Spleen (tissue), 11 donors: ENCODE results near the gene MST1. TPM values are rescaled to one million over a fixed set of nuclear protein-coding genes. Genes with fewer than 3 reads are reported as not detected.

Source experiments
- DNase-seq: peaks from one replicate; pipeline ENCODE4 v3.0.0-alpha.2; 2020
- H3K27ac ChIP-seq, 8 donors: fragments of 200-600 bp; sonication (generic) in 7 of 8; 1 replicate in 4 of 8; 2 replicates in 4 of 8; pipeline versions ENCODE4 v1.5.0 to v1.8.0; 2016 to 2021; ENCODE audit warnings: inconsistent platforms in 4 of 8, mild to moderate bottlenecking in 4 of 8, moderate library complexity in 1 of 8
- H3K27me3 ChIP-seq, 7 donors: fragments of 200-600 bp; sonication (generic) in 6 of 7; replicated peaks in 1 of 7; 1 replicate in 4 of 7; 2 replicates in 3 of 7; pipeline versions ENCODE4 v1.5.0 to v1.8.0; 2016 to 2021; ENCODE audit warnings: inconsistent platforms in 3 of 7, mild to moderate bottlenecking in 1 of 7
- H3K36me3 ChIP-seq, 6 donors: fragments of 200-600 bp; sonication (generic) in 5 of 6; 1 replicate in 4 of 6; 2 replicates in 2 of 6; pipeline versions ENCODE4 v1.5.0 to v1.8.0; 2016 to 2021; ENCODE audit warnings: inconsistent platforms in 2 of 6
- H3K4me1 ChIP-seq, 6 donors: fragments of 200-600 bp; sonication (generic) in 5 of 6; 1 replicate in 3 of 6; 2 replicates in 3 of 6; pipeline versions ENCODE4 v1.5.0 to v1.8.0; 2016 to 2021; ENCODE audit warnings: inconsistent platforms in 3 of 6
- H3K4me3 ChIP-seq, 8 donors: fragments of 200-600 bp; sonication (generic) in 7 of 8; 1 replicate in 4 of 8; 2 replicates in 4 of 8; pipeline versions ENCODE4 v1.5.0 to v1.8.0; 2016 to 2021; ENCODE audit warnings: inconsistent platforms in 4 of 8, mild to moderate bottlenecking in 4 of 8, moderate library complexity in 2 of 8
- H3K9me3 ChIP-seq, 8 donors: fragments of 200-600 bp; sonication (generic) in 7 of 8; 1 replicate in 4 of 8; 2 replicates in 4 of 8; pipeline versions ENCODE4 v1.5.0 to v1.8.0; 2016 to 2021; ENCODE audit warnings: inconsistent platforms in 4 of 8
- CTCF ChIP-seq, 11 experiments: fragments of 200-600 bp in 7 of 11; fragments of 450-650 bp in 4 of 11; sonication (generic) in 4 of 11; IDR thresholded peaks in 8 of 11; conservative IDR thresholded peaks in 3 of 11; 1 replicate in 7 of 11; 2 replicates in 4 of 11; pipeline versions ENCODE4 v1.4.0 to v1.8.0; 2016 to 2021; ENCODE audit warnings: antibody characterized with exemption in 11 of 11, inconsistent platforms in 4 of 11, mild to moderate bottlenecking in 1 of 11
- POLR2A ChIP-seq, 3 donors: fragments of 450-650 bp; IDR thresholded peaks; one replicate each; pipeline ENCODE4 v1.5.1; 2017; ENCODE audit warnings: antibody characterized with exemption in 3 of 3, mild to moderate bottlenecking in 1 of 3
- POLR2AphosphoS5 ChIP-seq, 3 donors: sonication (generic); formaldehyde crosslinking; IDR thresholded peaks; one replicate each; pipeline ENCODE4 v1.5.1; 2017; ENCODE audit warnings: antibody characterized with exemption in 3 of 3
- WGBS, 5 donors: extraction: QIAGEN DNeasy Blood & Tissue Kit in 3 of 5; methylation state at CpG; one replicate each; pipeline versions ENCODE4 v1.1.5 to v1.1.7; 2013 to 2018; 5-methylcytosine and 5-hydroxymethylcytosine counted together
- intact Hi-C: fragments of 100-400 bp; cut with DNase I; formaldehyde crosslinking; loops from one replicate; pipeline ENCODE4 v1.15.0; 2023; ENCODE audit warnings: low total_unique reads
- polyA plus RNA-seq, 3 donors: library from polyadenylated mRNA; stranded (reverse); fragments of 200-250 nt; gene quantifications; one replicate each; pipeline ENCODE4 v1.2.1, GENCODE V29; 2013
- small RNA-seq, 4 donors: library from RNA; depleted of rRNA; stranded (forward); fragments of <200 nt; gene quantifications; one replicate each; pipeline ENCODE3, GENCODE V24; 2016
- total RNA-seq, 7 donors: library from RNA; depleted of rRNA in 3 of 7; stranded (reverse); fragments of >200 nt in 3 of 7; fragmentation: NEBNext Ultra II Directional in 4 of 7; extraction: Animal tissue kit (Norgen Biotek cat#: 25700) in 4 of 7; gene quantifications; one replicate each; pipeline versions ENCODE4 v1.1.0 to v1.2.1, GENCODE V29; 2016 to 2021
- donor health status: healthy with polysubstance abuse.
- donor health status: DM: no; HTN: no; CAD: no; lungs with moderate emphysema.
- donor health status: DM: no; HTN: no; CAD: no.
- donor health status: Bipolar disorder and iron deficiency.
- donor health status: healthy.
- donor health status: DM: no; HTN: no; CAD: no.
- donor health status: DM: yes; HTN: yes; CAD: no.

The MST1 gene
- total and polyA plus RNA-seq, 10 donors = 17.0 to 65.8 (median 23.6) TPM

GRCh38 chr3:49638445-49638844, 50.8 kb downstream of the MST1 start:
- TF ChIP-seq CTCF (IDR thresholded peaks at IDR 0.05 in 8 of 11, conservative IDR thresholded peaks at IDR 0.05 in 3 of 11) (no peak), POLR2AphosphoS5 (IDR thresholded peaks at IDR 0.05) (no peak), POLR2A (IDR thresholded peaks at IDR 0.05) (no peak)
- H3K4me3 ChIP-seq = no peak overlapping the region
- no peak for DNase-seq
- H3K27me3 ChIP-seq = no peaks in the 10 kb centered on the region
- no peaks in the 10 kb centered on the region for H3K9me3 ChIP-seq
- intact Hi-C loops = no loop called here
- no peaks in the 10 kb centered on the region for H3K36me3 ChIP-seq
- 68 to 71% (median 69%) methylated on average over 8 of the region's 8 CpGs for WGBS, 5 donors
- no peaks in the 10 kb centered on the region for H3K4me1 ChIP-seq
- no peak overlapping the region for H3K27ac ChIP-seq

GRCh38 chr3:49636883-49637609, 52.2 kb downstream of the MST1 start:
- no peak for DNase-seq
- Histone ChIP-seq H3K27ac (no peak overlapping the region), H3K4me1 (no peaks in the 10 kb centered on the region), H3K36me3 (no peaks in the 10 kb centered on the region), H3K4me3 (no peak overlapping the region), H3K9me3 (peaks cover 0 to 1% (median 0%) of the 10 kb centered on the region in 8 donors), H3K27me3 (no peaks in the 10 kb centered on the region)
- WGBS, 5 donors = 40 to 55% (median 46%) methylated on average over 6 to 7 of the region's 7 CpGs
- TF ChIP-seq POLR2AphosphoS5 (IDR thresholded peaks at IDR 0.05) = no peak
- TF ChIP-seq CTCF (IDR thresholded peaks at IDR 0.05 in 8 of 11, conservative IDR thresholded peaks at IDR 0.05 in 3 of 11) = no peak
- TF ChIP-seq POLR2A (IDR thresholded peaks at IDR 0.05) = no peak
- intact Hi-C loops = no loop called here

GRCh38 chr3:49634736-49635135, 54.5 kb downstream of the MST1 start:
- WGBS, 5 donors = 80 to 87% (median 85%) methylated on average over 3 of the region's 3 CpGs
- Histone ChIP-seq H3K9me3 (peaks cover 0 to 10% (median 3%) of the 10 kb centered on the region in 8 donors), H3K27me3 (no peaks in the 10 kb centered on the region), H3K27ac (no peak overlapping the region), H3K4me1 (no peaks in the 10 kb centered on the region), H3K36me3 (no peaks in the 10 kb centered on the region), H3K4me3 (no peak overlapping the region)
- no peak for DNase-seq
- TF ChIP-seq POLR2A (IDR thresholded peaks at IDR 0.05) = no peak
- no peak for TF ChIP-seq CTCF (IDR thresholded peaks at IDR 0.05 in 8 of 11, conservative IDR thresholded peaks at IDR 0.05 in 3 of 11)
- no peak for TF ChIP-seq POLR2AphosphoS5 (IDR thresholded peaks at IDR 0.05)
- intact Hi-C loops = no loop called here

Small RNA genes within 50 kb of the gene (small RNA-seq; reads per million reads assigned to genes)
- 0 reads per million in 4 donors for gene AMIGO3

Other genes with a start within 250 kb of the MST1 start
- gene DAG1, start 219.2 kb downstream of the MST1 start, total RNA-seq = 10 to 100 TPM; 24.9 to 42.7 (median 31.0) TPM
- 1 to 10 TPM; 3.0 to 8.9 (median 6.3) TPM for gene DAG1, start 219.2 kb downstream of the MST1 start, polyA plus RNA-seq
- gene BSN, start 135.0 kb downstream of the MST1 start, total RNA-seq = 1 to 10 TPM in 1 of 7 donors, under 1 TPM in 6; 0.26 to 1.1 (median 0.51) TPM
- under 1 TPM; 0.02 to 0.06 (median 0.03) TPM for gene BSN, start 135.0 kb downstream of the MST1 start, polyA plus RNA-seq
- 10 to 100 TPM; 63.1 to 89.5 (median 78.7) TPM for gene APEH, start 15.1 kb downstream of the MST1 start, total RNA-seq
- 10 to 100 TPM; 29.6 to 46.0 (median 42.7) TPM for gene APEH, start 15.1 kb downstream of the MST1 start, polyA plus RNA-seq
- 10 to 100 TPM; 34.9 to 57.5 (median 48.1) TPM for gene RNF123, start 83 bp upstream of the MST1 start, total RNA-seq
- gene RNF123, start 83 bp upstream of the MST1 start, polyA plus RNA-seq = 10 to 100 TPM; 11.6 to 22.5 (median 18.0) TPM
- 1 to 10 TPM in 2 of 7 donors, under 1 TPM in 1, not detected in 4; 0.23 to 1.6 (median 1.4) TPM for gene AMIGO3, start 30.2 kb upstream of the MST1 start, total RNA-seq
- 1 to 10 TPM in 1 of 3 donors, under 1 TPM in 2; 0.52 to 1.1 (median 0.79) TPM for gene AMIGO3, start 30.2 kb upstream of the MST1 start, polyA plus RNA-seq
- gene GMPPB, start 34.5 kb upstream of the MST1 start, total RNA-seq = 10 to 100 TPM; 24.0 to 34.3 (median 30.0) TPM
- gene GMPPB, start 34.5 kb upstream of the MST1 start, polyA plus RNA-seq = 10 to 100 TPM; 10.8 to 21.2 (median 11.1) TPM
- 10 to 100 TPM; 40.7 to 56.0 (median 51.4) TPM for gene IP6K1, start 97.1 kb upstream of the MST1 start, total RNA-seq
- gene IP6K1, start 97.1 kb upstream of the MST1 start, polyA plus RNA-seq = 10 to 100 TPM in 1 of 3 donors, 1 to 10 TPM in 2; 8.6 to 21.4 (median 9.8) TPM
- not detected for gene CDHR4, start 110.4 kb upstream of the MST1 start, total RNA-seq
- gene CDHR4, start 110.4 kb upstream of the MST1 start, polyA plus RNA-seq = under 1 TPM in 2 of 3 donors, not detected in 1; 0.06 to 0.29 TPM
- 10 to 100 TPM in 3 of 7 donors, 1 to 10 TPM in 4; 2.8 to 14.9 (median 7.5) TPM for gene INKA1, start 113.8 kb upstream of the MST1 start, total RNA-seq
- 10 to 100 TPM; 17.3 to 30.6 (median 21.5) TPM for gene INKA1, start 113.8 kb upstream of the MST1 start, polyA plus RNA-seq
- 100 to 1,000 TPM; 176 to 228 (median 218) TPM for gene UBA7, start 124.5 kb upstream of the MST1 start, total RNA-seq
- 100 to 1,000 TPM in 2 of 3 donors, 10 to 100 TPM in 1; 91.1 to 231 (median 230) TPM for gene UBA7, start 124.5 kb upstream of the MST1 start, polyA plus RNA-seq
- gene TRAIP, start 167.1 kb upstream of the MST1 start, total RNA-seq = 1 to 10 TPM; 2.5 to 4.3 (median 3.9) TPM
- 1 to 10 TPM; 2.1 to 3.5 (median 2.8) TPM for gene TRAIP, start 167.1 kb upstream of the MST1 start, polyA plus RNA-seq
- not detected for gene CAMKV, start 180.4 kb upstream of the MST1 start, total RNA-seq
- not detected for gene CAMKV, start 180.4 kb upstream of the MST1 start, polyA plus RNA-seq
- gene MST1R, start 214.4 kb upstream of the MST1 start, total RNA-seq = 1 to 10 TPM; 1.1 to 7.7 (median 2.9) TPM
- 1 to 10 TPM; 2.8 to 3.4 (median 3.2) TPM for gene MST1R, start 214.4 kb upstream of the MST1 start, polyA plus RNA-seq
- 1 to 10 TPM; 5.3 to 9.3 (median 7.5) TPM for gene MON1A, start 240.3 kb upstream of the MST1 start, total RNA-seq
- 1 to 10 TPM; 3.4 to 5.9 (median 4.5) TPM for gene MON1A, start 240.3 kb upstream of the MST1 start, polyA plus RNA-seq